Astrocyte (in vitro differentiated cells and primary cell): ENCODE data around the gene PDE11A. TPM values are rescaled to one million over a fixed set of nuclear protein-coding genes. Genes with fewer than 3 reads are reported as not detected.

Experiments used
- DNase-seq: peaks from one replicate; pipeline ENCODE4 v3.0.0-alpha.2; 2010; ENCODE audit warnings: low read depth
- FAIRE-seq: peaks from 2 replicates; lab custom pipeline; 2011; peaks lifted over from hg19 to GRCh38; lab: Jason Lieb, UNC
- H2AFZ ChIP-seq: 2 replicates; pipeline ENCODE4 v1.6.0; 2012; ENCODE audit warnings: low read depth, low read length, inconsistent platforms
- H3K27ac ChIP-seq: 2 replicates; pipeline ENCODE4 v1.5.1; 2011; ENCODE audit warnings: low read depth, low read length, inconsistent platforms
- H3K27me3 ChIP-seq: 2 replicates; pipeline ENCODE4 v1.6.0; 2011; ENCODE audit warnings: low read length, inconsistent platforms; ENCODE audit not compliant: insufficient read depth
- H3K36me3 ChIP-seq: 2 replicates; pipeline ENCODE4 v1.5.1; 2011; ENCODE audit warnings: low read length, inconsistent platforms; ENCODE audit not compliant: insufficient read depth
- H3K4me1 ChIP-seq: 2 replicates; pipeline ENCODE4 v1.5.1; 2011; ENCODE audit warnings: low read length, inconsistent platforms; ENCODE audit not compliant: insufficient read depth
- H3K4me2 ChIP-seq: 2 replicates; pipeline ENCODE4 v1.6.0; 2012; ENCODE audit warnings: low read length, inconsistent platforms
- H3K4me3 ChIP-seq: 2 replicates; pipeline ENCODE4 v1.5.1; 2011; ENCODE audit warnings: low read depth, mild to moderate bottlenecking, low read length, inconsistent platforms; ENCODE audit not compliant: insufficient read depth
- H3K79me2 ChIP-seq: 2 replicates; pipeline ENCODE4 v1.6.0; 2012; ENCODE audit warnings: mild to moderate bottlenecking, low read length, inconsistent platforms; ENCODE audit not compliant: insufficient read depth
- H3K9ac ChIP-seq: 2 replicates; pipeline ENCODE4 v1.6.0; 2012; ENCODE audit warnings: mild to moderate bottlenecking, low read length, inconsistent platforms
- H3K9me3 ChIP-seq: 2 replicates; pipeline ENCODE4 v1.5.1; 2012; ENCODE audit warnings: low read depth, mild to moderate bottlenecking, low read length, inconsistent platforms; ENCODE audit not compliant: insufficient read depth
- H4K20me1 ChIP-seq: 2 replicates; pipeline ENCODE4 v1.6.0; 2012; ENCODE audit warnings: low read length, inconsistent platforms; ENCODE audit not compliant: insufficient read depth
- H3K27ac Mint-ChIP-seq: one replicate; pipeline ENCODE4 v1.8.0; 2021; ENCODE audit warnings: mild to moderate bottlenecking, mixed read lengths; ENCODE audit not compliant: unreplicated experiment
- H3K27me3 Mint-ChIP-seq: one replicate; pipeline ENCODE4 v1.8.0; 2021; ENCODE audit warnings: low read depth, mixed read lengths; ENCODE audit not compliant: unreplicated experiment
- H3K36me3 Mint-ChIP-seq: one replicate; pipeline ENCODE4 v1.8.0; 2021; ENCODE audit warnings: low read depth, mixed read lengths; ENCODE audit not compliant: unreplicated experiment
- H3K4me1 Mint-ChIP-seq: one replicate; pipeline ENCODE4 v1.8.0; 2021; ENCODE audit warnings: low read depth, mixed read lengths; ENCODE audit not compliant: unreplicated experiment
- H3K4me3 Mint-ChIP-seq: one replicate; pipeline ENCODE4 v1.8.0; 2021; ENCODE audit warnings: mild to moderate bottlenecking, moderate library complexity, mixed read lengths; ENCODE audit not compliant: unreplicated experiment
- H3K9me3 Mint-ChIP-seq: one replicate; pipeline ENCODE4 v1.8.0; 2021; ENCODE audit warnings: mild to moderate bottlenecking, mixed read lengths; ENCODE audit not compliant: unreplicated experiment
- CTCF ChIP-seq: IDR thresholded peaks from 2 replicates; pipeline ENCODE4 v1.5.1; 2011; ENCODE audit warnings: low read depth, mild to moderate bottlenecking, inconsistent platforms, low read length, moderate library complexity; ENCODE audit not compliant: insufficient read depth
- EZH2 ChIP-seq: IDR thresholded peaks from 2 replicates; pipeline ENCODE4 v1.6.1; 2012; ENCODE audit warnings: mild to moderate bottlenecking, low read length, inconsistent platforms; ENCODE audit not compliant: insufficient read depth
- total RNA-seq: library from RNA; stranded (reverse); gene quantifications from 2 replicates; pipeline ENCODE4 v1.2.1, GENCODE V29; 2021

Gene PDE11A
- total RNA-seq, 1 donor from 2014 or later: 0.45 TPM

- peaks cover 22% of the 10 kb centered on the region for H3K27me3 Mint-ChIP-seq
These were observed 411.8 kb downstream of the PDE11A start for GRCh38 chr2:177660742-177661141.

DNA sequence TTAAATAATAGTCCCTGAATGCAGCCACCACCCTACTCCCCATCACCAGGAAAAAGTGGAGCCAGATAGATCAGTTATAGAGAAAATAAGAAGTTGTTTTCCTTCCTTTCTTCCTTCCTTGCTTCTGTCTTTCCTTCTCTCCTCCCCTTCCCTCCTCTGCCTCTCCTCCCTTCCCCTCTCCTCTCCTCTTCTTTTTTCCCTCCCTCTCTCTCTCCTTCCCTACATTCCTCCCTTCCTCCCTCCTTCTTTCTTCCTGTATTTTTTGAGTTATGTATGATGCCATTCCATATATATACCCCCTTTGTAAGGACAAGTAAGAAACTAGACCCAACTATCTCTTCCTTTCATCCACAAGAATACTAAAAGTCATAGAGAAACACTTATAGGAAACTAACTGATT, 414.3 kb downstream of the PDE11A start:
- no peaks in the 10 kb centered on the region for H3K79me2 ChIP-seq
- H4K20me1 ChIP-seq: no peaks in the 10 kb centered on the region
- no peak overlapping the region for H3K27ac Mint-ChIP-seq
- no peak overlapping the region for H3K4me3 Mint-ChIP-seq
- H3K4me1 ChIP-seq: no peaks in the 10 kb centered on the region
- no peak overlapping the region for H3K27ac ChIP-seq
- no peaks in the 10 kb centered on the region for H3K9me3 Mint-ChIP-seq
- no peak overlapping the region for H3K4me2 ChIP-seq
- H3K9ac ChIP-seq: no peak overlapping the region
- TF ChIP-seq EZH2 (no peak), CTCF (no peak)
- no peak for DNase-seq
- H3K27me3 Mint-ChIP-seq: peaks cover 30% of the 10 kb centered on the region
- H2AFZ ChIP-seq: no peak overlapping the region
- H3K36me3 ChIP-seq: no peaks in the 10 kb centered on the region
- H3K9me3 ChIP-seq: no peaks in the 10 kb centered on the region
- no peak overlapping the region for H3K4me3 ChIP-seq
- H3K36me3 Mint-ChIP-seq: no peaks in the 10 kb centered on the region
- H3K4me1 Mint-ChIP-seq: no peaks in the 10 kb centered on the region
- FAIRE-seq: no peak
- H3K27me3 ChIP-seq: no peaks in the 10 kb centered on the region

More at GRCh38 chr2:177660742-177661141, 411.8 kb downstream of the PDE11A start:
- no peak overlapping the region for H3K4me2 ChIP-seq
- no peaks in the 10 kb centered on the region for H3K4me1 Mint-ChIP-seq
- H3K9ac ChIP-seq: no peak overlapping the region
- H3K79me2 ChIP-seq: no peaks in the 10 kb centered on the region
- FAIRE-seq: no peak
- H3K27ac Mint-ChIP-seq: no peak overlapping the region
- H3K9me3 Mint-ChIP-seq: no peaks in the 10 kb centered on the region
- no peak for TF ChIP-seq CTCF
- no peak for TF ChIP-seq EZH2
- no peaks in the 10 kb centered on the region for H3K27me3 ChIP-seq
- H3K36me3 Mint-ChIP-seq: no peaks in the 10 kb centered on the region
- H4K20me1 ChIP-seq: no peaks in the 10 kb centered on the region
- DNase-seq: no peak
- no peaks in the 10 kb centered on the region for H3K4me1 ChIP-seq
- no peak overlapping the region for H3K27ac ChIP-seq
- H3K4me3 ChIP-seq: no peak overlapping the region
- H3K9me3 ChIP-seq: no peaks in the 10 kb centered on the region
- H3K4me3 Mint-ChIP-seq: no peak overlapping the region
- no peaks in the 10 kb centered on the region for H3K36me3 ChIP-seq
- H2AFZ ChIP-seq: no peak overlapping the region

GRCh38 chr2:177651833-177652232, 420.7 kb downstream of the PDE11A start:
- no peak for FAIRE-seq
- DNase-seq: no peak
- TF ChIP-seq CTCF (no peak), EZH2 (no peak)

More at GRCh38 chr2:177651833-177652232, 420.7 kb downstream of the PDE11A start:
- Histone ChIP-seq H3K36me3 (no peaks in the 10 kb centered on the region), H3K4me1 (no peaks in the 10 kb centered on the region), H3K27me3 (no peaks in the 10 kb centered on the region), H3K4me2 (no peak overlapping the region), H3K9me3 (no peaks in the 10 kb centered on the region), H3K79me2 (no peaks in the 10 kb centered on the region), H4K20me1 (no peaks in the 10 kb centered on the region), H2AFZ (no peak overlapping the region), H3K4me3 (no peak overlapping the region), H3K9ac (no peak overlapping the region), H3K27ac (no peak overlapping the region)
- Mint-ChIP-seq H3K36me3 (no peaks in the 10 kb centered on the region), H3K4me3 (no peak overlapping the region), H3K4me1 (no peaks in the 10 kb centered on the region), H3K27me3 (peaks cover 18% of the 10 kb centered on the region), H3K27ac (no peak overlapping the region), H3K9me3 (no peaks in the 10 kb centered on the region)
